ENCODE measurements around the gene ABCA13. TPM values are rescaled to one million over a fixed set of nuclear protein-coding genes. Genes with fewer than 3 reads are reported as not detected.

ABCA13 gene
- total and polyA plus RNA-seq, 4 donors = 1.2 to 23.2 (median 3.5) TPM

DNA sequence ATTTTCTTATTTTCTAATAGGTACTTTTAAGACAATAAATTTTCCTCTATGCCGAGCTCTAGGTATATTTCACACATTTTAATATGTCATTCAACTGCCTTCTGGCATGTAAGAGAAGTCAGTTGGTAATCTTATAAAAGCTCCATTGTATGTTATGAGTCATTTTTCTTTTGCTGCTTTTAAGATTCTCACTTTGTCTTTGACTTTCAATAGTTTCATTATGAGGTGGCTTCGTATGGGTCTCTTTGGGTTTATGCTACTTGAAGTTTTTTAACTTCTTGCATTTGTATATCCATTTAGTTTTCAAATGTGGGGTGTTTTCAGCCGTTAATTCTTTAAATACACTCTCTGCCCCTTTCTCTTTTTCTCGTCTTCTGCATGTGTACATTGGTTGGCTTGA is 80.5 kb downstream of the ABCA13 start:
- H3K4me3 ChIP-seq = no peak overlapping the region
- no peak overlapping the region for H3K27ac ChIP-seq (ENCODE audit: low read depth in 1 of 2, low read length in 1 of 2)
- no peaks in the 10 kb centered on the region for H3K4me1 ChIP-seq (ENCODE audit: control insufficient read depth in 5 of 5, insufficient read depth in 5 of 5, low read length in 5 of 5)
- H3K27me3 ChIP-seq (ENCODE audit: control insufficient read depth in 3 of 3, insufficient read depth in 3 of 3, low read length in 2 of 3) = no peaks in the 10 kb centered on the region
- H3K9ac ChIP-seq (ENCODE audit: insufficient read depth in 1 of 2, low read length in 2 of 2) = no peak overlapping the region
- DNase-seq = no peak
- TF ChIP-seq, protein P1, sequence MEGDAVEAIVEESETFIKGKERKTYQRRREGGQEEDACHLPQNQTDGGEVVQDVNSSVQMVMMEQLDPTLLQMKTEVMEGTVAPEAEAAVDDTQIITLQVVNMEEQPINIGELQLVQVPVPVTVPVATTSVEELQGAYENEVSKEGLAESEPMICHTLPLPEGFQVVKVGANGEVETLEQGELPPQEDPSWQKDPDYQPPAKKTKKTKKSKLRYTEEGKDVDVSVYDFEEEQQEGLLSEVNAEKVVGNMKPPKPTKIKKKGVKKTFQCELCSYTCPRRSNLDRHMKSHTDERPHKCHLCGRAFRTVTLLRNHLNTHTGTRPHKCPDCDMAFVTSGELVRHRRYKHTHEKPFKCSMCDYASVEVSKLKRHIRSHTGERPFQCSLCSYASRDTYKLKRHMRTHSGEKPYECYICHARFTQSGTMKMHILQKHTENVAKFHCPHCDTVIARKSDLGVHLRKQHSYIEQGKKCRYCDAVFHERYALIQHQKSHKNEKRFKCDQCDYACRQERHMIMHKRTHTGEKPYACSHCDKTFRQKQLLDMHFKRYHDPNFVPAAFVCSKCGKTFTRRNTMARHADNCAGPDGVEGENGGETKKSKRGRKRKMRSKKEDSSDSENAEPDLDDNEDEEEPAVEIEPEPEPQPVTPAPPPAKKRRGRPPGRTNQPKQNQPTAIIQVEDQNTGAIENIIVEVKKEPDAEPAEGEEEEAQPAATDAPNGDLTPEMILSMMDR (IDR thresholded peaks at IDR 0.05; ENCODE audit: control extremely low read depth, extremely low read depth) = no peak
- 89 to 91% methylated on average over 4 of the region's 4 CpGs for WGBS, 2 donors
- peaks cover 0 to 4% (median under 1%) of the 10 kb centered on the region in 4 donors for H3K9me3 ChIP-seq (ENCODE audit: control insufficient read depth in 4 of 4, insufficient read depth in 3 of 4, low read length in 3 of 4)
- no peak for ATAC-seq (ENCODE audit: insufficient read depth, low FRiP score)
- no peaks in the 10 kb centered on the region for H3K36me3 ChIP-seq (ENCODE audit: control insufficient read depth in 4 of 4, insufficient read depth in 4 of 4, low read length in 4 of 4)

DNA sequence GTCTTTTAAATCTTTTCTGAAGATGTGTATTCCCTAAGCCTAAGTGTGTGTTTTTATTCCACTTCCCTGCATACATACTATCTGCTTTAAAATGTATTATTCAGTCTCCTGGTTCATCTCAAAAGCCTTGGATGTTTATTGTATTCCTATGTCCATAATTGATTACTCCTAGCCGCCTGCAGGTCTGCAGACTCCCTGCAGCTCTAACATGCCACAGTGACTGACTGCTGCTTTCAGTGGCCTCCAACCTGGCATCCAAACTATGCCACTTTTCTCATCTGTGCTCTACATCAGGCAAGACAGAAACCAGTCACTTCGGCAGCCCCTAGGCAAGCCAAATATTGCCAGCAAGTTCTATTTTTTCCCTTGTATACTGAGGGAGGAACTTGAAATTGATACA is 81.7 kb downstream of the ABCA13 start:
- no peaks in the 10 kb centered on the region for H3K27me3 ChIP-seq (ENCODE audit: control insufficient read depth in 3 of 3, insufficient read depth in 3 of 3, low read length in 2 of 3)
- no peak overlapping the region for H3K4me3 ChIP-seq
- WGBS, 2 donors = 59 to 67% methylated on average over 2 of the region's 2 CpGs
- DNase-seq (no peak), ATAC-seq (ENCODE audit: insufficient read depth, low FRiP score) (no peak)
- TF ChIP-seq, protein P1 (IDR thresholded peaks at IDR 0.05; ENCODE audit: control extremely low read depth, extremely low read depth) = no peak
- H3K36me3 ChIP-seq (ENCODE audit: control insufficient read depth in 4 of 4, insufficient read depth in 4 of 4, low read length in 4 of 4) = no peaks in the 10 kb centered on the region
- H3K9ac ChIP-seq (ENCODE audit: insufficient read depth in 1 of 2, low read length in 2 of 2) = no peak overlapping the region
- H3K4me1 ChIP-seq (ENCODE audit: control insufficient read depth in 5 of 5, insufficient read depth in 5 of 5, low read length in 5 of 5) = no peaks in the 10 kb centered on the region
- peaks cover 0 to 4% (median 2%) of the 10 kb centered on the region in 4 donors for H3K9me3 ChIP-seq (ENCODE audit: control insufficient read depth in 4 of 4, insufficient read depth in 3 of 4, low read length in 3 of 4)
- H3K27ac ChIP-seq (ENCODE audit: low read depth in 1 of 2, low read length in 1 of 2) = no peak overlapping the region

- Histone ChIP-seq H3K4me3 (no peak overlapping the region), H3K27ac (ENCODE audit: low read depth in 1 of 2, low read length in 1 of 2) (no peak overlapping the region), H3K9me3 (ENCODE audit: control insufficient read depth in 4 of 4, insufficient read depth in 3 of 4, low read length in 3 of 4) (peaks cover 0 to 4% (median 2%) of the 10 kb centered on the region in 4 donors), H3K9ac (ENCODE audit: insufficient read depth in 1 of 2, low read length in 2 of 2) (no peak overlapping the region), H3K27me3 (ENCODE audit: control insufficient read depth in 3 of 3, insufficient read depth in 3 of 3, low read length in 2 of 3) (no peaks in the 10 kb centered on the region), H3K36me3 (ENCODE audit: control insufficient read depth in 4 of 4, insufficient read depth in 4 of 4, low read length in 4 of 4) (no peaks in the 10 kb centered on the region), H3K4me1 (ENCODE audit: control insufficient read depth in 5 of 5, insufficient read depth in 5 of 5, low read length in 5 of 5) (no peaks in the 10 kb centered on the region)
- TF ChIP-seq, protein P1 (IDR thresholded peaks at IDR 0.05; ENCODE audit: control extremely low read depth, extremely low read depth) = no peak
- 25 to 35% methylated on average over 1 of the region's 1 CpG for WGBS, 2 donors
- DNase-seq (no peak), ATAC-seq (ENCODE audit: insufficient read depth, low FRiP score) (no peak)
Observed at GRCh38 chr7:48255046-48255445, 83.8 kb downstream of the ABCA13 start.

All from lung (tissue), 12 donors.